Skeletal muscle satellite cell (primary cell): Measurements from ENCODE around the gene DOCK7.
"Not testable (repeated sequence)": the region's sequence is repeated elsewhere in the genome, so short reads cannot be mapped to it uniquely, and the experiment has no call there.

Experiments used
- H3K27me3 ChIP-seq: 2 replicates; pipeline ENCODE4 v1.7.0; 2013; ENCODE audit warnings: low read length; ENCODE audit not compliant: control insufficient read depth, insufficient read depth
- H3K36me3 ChIP-seq: 2 replicates; pipeline ENCODE4 v1.7.0; 2013; ENCODE audit warnings: mild to moderate bottlenecking, control low read depth, low read length; ENCODE audit not compliant: insufficient read depth
- H3K4me1 ChIP-seq: 2 replicates; pipeline ENCODE4 v1.7.0; 2013; ENCODE audit warnings: low read length; ENCODE audit not compliant: control insufficient read depth, insufficient read depth
- H3K4me2 ChIP-seq: 2 replicates; pipeline ENCODE4 v1.7.0; 2013; ENCODE audit warnings: mild to moderate bottlenecking, low read length
- H3K4me3 ChIP-seq: 2 replicates; pipeline ENCODE4 v1.7.0; 2013; ENCODE audit warnings: low read length
- H3K9ac ChIP-seq: 2 replicates; pipeline ENCODE4 v1.7.0; 2013; ENCODE audit warnings: mild to moderate bottlenecking, low read depth, low read length, moderate library complexity
- H3K9me3 ChIP-seq: replicated peaks from 2 replicates; pipeline ENCODE4 v1.7.0; 2013; ENCODE audit warnings: mild to moderate bottlenecking, control low read depth, low read length

The DOCK7 gene

DNA sequence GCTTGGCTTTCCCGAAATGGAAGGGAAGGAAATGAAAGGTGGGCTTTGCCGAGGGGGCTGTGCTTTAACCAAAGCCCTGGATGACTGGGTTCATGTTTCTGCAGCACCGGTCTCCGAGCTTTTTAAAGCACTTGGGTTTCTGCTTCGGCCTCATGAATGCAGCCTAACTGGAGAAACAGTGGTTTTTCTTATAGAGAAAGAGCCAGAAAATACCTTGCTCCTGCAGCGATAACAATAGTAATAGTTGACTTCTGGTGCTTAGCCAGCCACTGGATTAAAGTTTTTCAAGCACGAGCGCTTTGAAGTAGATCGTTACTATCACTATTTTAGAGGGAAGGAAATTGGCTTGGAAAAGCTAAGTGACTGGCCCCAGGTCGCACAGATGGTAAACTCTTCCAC, 500 bp upstream of the DOCK7 start:
- no peaks in the 10 kb centered on the region for H3K36me3 ChIP-seq
- H3K4me2 ChIP-seq: peak overlapping the region; percentile 99
- H3K4me3 ChIP-seq: peak overlapping the region; percentile 97
- peak overlapping the region; percentile 82 for H3K9ac ChIP-seq
- no peaks in the 10 kb centered on the region for H3K9me3 ChIP-seq
- H3K4me1 ChIP-seq: peaks cover 42% of the 10 kb centered on the region
- H3K27me3 ChIP-seq: no peaks in the 10 kb centered on the region

DNA sequence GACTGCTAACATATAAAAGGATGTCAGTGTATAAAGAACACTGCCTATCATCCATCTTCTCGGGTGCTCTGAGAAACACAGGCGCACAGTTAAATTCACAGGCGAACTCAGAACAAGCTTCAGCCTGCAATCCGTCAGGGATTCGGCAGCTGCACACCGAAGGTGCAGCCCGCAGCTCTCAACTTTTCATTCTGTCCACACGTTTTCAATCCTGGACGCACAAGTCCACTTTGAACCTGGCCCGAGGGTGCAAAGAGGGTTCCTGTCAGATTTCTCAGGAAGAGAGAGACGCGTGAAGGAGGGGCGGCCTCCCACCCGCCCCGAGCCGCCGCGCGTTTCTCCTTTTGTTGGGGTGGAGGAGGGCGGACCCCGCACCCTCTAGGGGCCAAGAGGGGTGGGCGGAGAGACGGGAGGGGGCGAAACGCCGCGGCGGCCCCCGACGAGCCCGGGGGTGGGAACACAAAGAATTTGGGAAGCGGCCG, 724 bp downstream of the DOCK7 start:
- Histone ChIP-seq H3K4me2 (peak overlapping the region; percentile 99), H3K4me3 (peak overlapping the region; percentile 97), H3K9me3 (no peaks in the 10 kb centered on the region), H3K9ac (peak overlapping the region; percentile 82), H3K4me1 (peaks cover 49% of the 10 kb centered on the region), H3K27me3 (no peaks in the 10 kb centered on the region), H3K36me3 (no peaks in the 10 kb centered on the region)

DNA sequence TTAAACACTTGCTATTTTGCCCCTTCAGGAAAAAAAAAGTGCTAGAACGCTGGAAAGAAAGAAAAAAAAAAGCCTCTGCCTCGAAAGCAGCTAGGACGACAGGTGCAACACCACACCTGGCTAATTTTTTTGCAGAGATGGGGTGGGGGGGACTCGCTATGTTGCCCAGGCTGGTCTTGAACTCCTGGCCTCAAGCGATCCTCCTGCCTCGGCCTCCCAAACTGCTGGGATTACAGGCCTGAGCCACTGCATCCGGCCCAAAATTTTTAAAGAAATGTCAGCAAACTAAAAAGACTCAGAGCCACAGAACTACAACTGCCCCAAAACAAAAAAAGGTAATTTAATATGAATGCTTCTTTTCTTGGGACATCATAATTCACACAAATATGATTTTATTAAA, 1.4 kb downstream of the DOCK7 start:
- H3K4me3 ChIP-seq: peak overlapping the region; percentile 97

GRCh38 chr1:62685431-62685859, 2.7 kb downstream of the DOCK7 start:
- H3K27me3 ChIP-seq: no peaks in the 10 kb centered on the region
- H3K9ac ChIP-seq: no peak overlapping the region
- peaks cover 40% of the 10 kb centered on the region for H3K4me1 ChIP-seq
- H3K4me3 ChIP-seq: peak overlapping the region; percentile 36
- H3K4me2 ChIP-seq: peak overlapping the region; percentile 35
- H3K36me3 ChIP-seq: no peaks in the 10 kb centered on the region
- H3K9me3 ChIP-seq: no peaks in the 10 kb centered on the region

More for the DNA sequence above, 1.4 kb downstream of the DOCK7 start:
- Histone ChIP-seq H3K9ac (peak overlapping the region; percentile 82), H3K9me3 (no peaks in the 10 kb centered on the region), H3K36me3 (no peaks in the 10 kb centered on the region), H3K4me1 (peaks cover 52% of the 10 kb centered on the region), H3K27me3 (no peaks in the 10 kb centered on the region), H3K4me2 (peak overlapping the region; percentile 99)

- H3K4me1 ChIP-seq: peaks cover 28% of the 10 kb centered on the region
- no peak overlapping the region for H3K4me2 ChIP-seq
- H3K4me3 ChIP-seq: no peak overlapping the region
- no peaks in the 10 kb centered on the region for H3K36me3 ChIP-seq
- no peak overlapping the region for H3K9ac ChIP-seq
- no peaks in the 10 kb centered on the region for H3K27me3 ChIP-seq
- H3K9me3 ChIP-seq: no peaks in the 10 kb centered on the region
Measured at GRCh38 chr1:62682531-62682930, 5.7 kb downstream of the DOCK7 start.

- not testable (repeated sequence) for H3K36me3 ChIP-seq, H3K9me3 ChIP-seq, H3K27me3 ChIP-seq, H3K9ac ChIP-seq, H3K4me2 ChIP-seq, H3K4me3 ChIP-seq
- H3K4me1 ChIP-seq: peaks cover 33% of the 10 kb centered on the region
Measured at GRCh38 chr1:62680992-62681391, 7.2 kb downstream of the DOCK7 start.

DNA sequence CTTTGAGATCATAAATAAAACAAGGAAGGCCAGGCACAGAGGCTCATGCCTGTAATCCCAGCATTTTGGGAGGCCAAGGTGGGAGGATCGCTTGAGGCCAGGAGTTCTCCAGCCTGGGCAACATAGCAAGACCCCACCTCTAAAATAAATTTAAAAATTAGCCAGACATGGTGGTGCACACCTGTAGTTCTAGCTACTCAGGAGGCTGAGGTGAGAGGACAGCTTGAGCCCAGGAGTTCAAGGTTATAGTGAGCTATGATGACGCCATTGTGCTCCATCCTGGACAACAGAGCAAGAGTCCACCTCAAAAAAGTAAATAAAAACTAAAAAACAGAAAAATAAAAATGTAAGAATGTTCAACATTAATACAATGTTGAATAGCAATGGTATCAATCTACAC, 10.4 kb downstream of the DOCK7 start:
- peaks cover 17% of the 10 kb centered on the region for H3K4me1 ChIP-seq
- not testable (repeated sequence) for H3K4me3 ChIP-seq, H3K4me2 ChIP-seq, H3K36me3 ChIP-seq, H3K27me3 ChIP-seq, H3K9me3 ChIP-seq, H3K9ac ChIP-seq

DNA sequence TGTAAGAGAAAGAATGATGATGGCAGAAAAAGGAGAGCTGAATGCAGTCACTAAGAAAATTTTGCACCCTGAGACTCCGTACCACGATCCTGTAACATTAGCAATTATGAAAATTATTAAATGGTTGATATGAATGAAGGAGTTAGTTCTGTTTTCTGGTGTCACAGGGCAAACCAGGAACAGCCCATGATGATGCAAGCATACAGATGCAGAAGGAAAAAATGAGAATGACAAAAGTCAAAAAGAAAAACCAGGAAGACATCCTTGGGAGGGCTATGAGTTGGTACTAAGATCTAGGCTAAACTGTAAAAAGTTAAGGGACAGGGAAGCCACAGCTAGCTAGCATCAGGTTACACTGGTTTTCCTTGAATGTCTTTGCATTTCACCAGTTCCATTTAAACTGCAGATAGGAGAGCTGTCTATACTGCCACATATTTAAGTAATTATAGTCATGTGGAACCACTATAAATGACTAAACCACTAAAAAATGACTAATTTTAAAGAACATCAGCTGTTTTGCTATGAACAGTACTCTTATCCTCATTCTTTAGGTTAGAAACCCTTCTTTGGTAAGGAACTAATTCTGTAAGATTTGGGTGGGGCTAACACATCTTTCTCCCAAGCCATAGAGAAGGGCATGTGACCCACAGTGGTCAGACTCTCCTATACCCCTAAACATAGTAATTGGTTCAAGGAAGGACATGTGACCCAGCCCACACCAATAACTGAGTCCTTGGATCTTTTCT, 11.4 kb downstream of the DOCK7 start:
- H3K4me3 ChIP-seq: no peak overlapping the region
- H3K9ac ChIP-seq: no peak overlapping the region
- peaks cover 11% of the 10 kb centered on the region for H3K4me1 ChIP-seq
- H3K27me3 ChIP-seq: no peaks in the 10 kb centered on the region
- H3K36me3 ChIP-seq: peaks cover 4% of the 10 kb centered on the region
- peak overlapping the region; percentile 51 for H3K4me2 ChIP-seq
- H3K9me3 ChIP-seq: no peaks in the 10 kb centered on the region

GRCh38 chr1:62673629-62674028, 14.6 kb downstream of the DOCK7 start:
- Histone ChIP-seq H3K27me3 (no peaks in the 10 kb centered on the region), H3K4me1 (peaks cover 11% of the 10 kb centered on the region), H3K36me3 (peaks cover 4% of the 10 kb centered on the region), H3K9me3 (no peaks in the 10 kb centered on the region), H3K4me3 (no peak overlapping the region), H3K9ac (no peak overlapping the region), H3K4me2 (no peak overlapping the region)

DNA sequence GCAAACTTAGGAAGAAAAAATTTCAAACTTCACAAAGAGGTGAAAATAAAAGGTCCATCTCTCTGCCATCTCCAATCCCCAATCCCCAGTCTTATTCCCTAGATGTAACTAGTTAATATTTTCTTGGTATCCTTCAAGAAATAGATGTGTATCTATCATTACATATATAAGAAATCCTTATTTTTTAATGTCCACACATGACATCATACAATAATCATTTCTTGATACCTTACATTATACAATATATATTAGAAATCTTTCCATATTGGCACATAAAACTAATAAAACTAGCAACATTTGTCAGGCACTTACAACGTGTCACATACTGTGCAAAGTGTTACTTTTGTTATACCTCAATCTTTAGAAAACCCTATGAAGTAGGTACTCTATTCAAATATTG, 16.2 kb downstream of the DOCK7 start:
- Histone ChIP-seq H3K4me3 (no peak overlapping the region), H3K4me1 (peaks cover 4% of the 10 kb centered on the region), H3K9me3 (no peaks in the 10 kb centered on the region), H3K36me3 (peaks cover 4% of the 10 kb centered on the region), H3K4me2 (no peak overlapping the region), H3K27me3 (no peaks in the 10 kb centered on the region), H3K9ac (no peak overlapping the region)

- H3K36me3 ChIP-seq: peaks cover 20% of the 10 kb centered on the region
- H3K4me3 ChIP-seq: no peak overlapping the region
- H3K4me2 ChIP-seq: no peak overlapping the region
- H3K27me3 ChIP-seq: no peaks in the 10 kb centered on the region
- no peak overlapping the region for H3K9ac ChIP-seq
- H3K9me3 ChIP-seq: no peaks in the 10 kb centered on the region
- no peaks in the 10 kb centered on the region for H3K4me1 ChIP-seq
Measured at GRCh38 chr1:62654744-62655143, 33.4 kb downstream of the DOCK7 start.

GRCh38 chr1:62652387-62652786, 35.8 kb downstream of the DOCK7 start:
- Histone ChIP-seq H3K4me2 (no peak overlapping the region), H3K4me3 (no peak overlapping the region), H3K36me3 (peaks cover 22% of the 10 kb centered on the region), H3K27me3 (no peaks in the 10 kb centered on the region), H3K9me3 (no peaks in the 10 kb centered on the region), H3K4me1 (no peaks in the 10 kb centered on the region), H3K9ac (no peak overlapping the region)
